Activated CD8-positive, alpha-beta memory T cell treated with anti-CD3 and anti-CD28 coated beads, Interleukin-2, amount 50 U/mL, for 24 hours (primary cell): ENCODE measurements around the gene TMEM200A.

Experiments used
- DNase-seq: peaks from one replicate; pipeline ENCODE4 v3.0.0-alpha.2; 2020; ENCODE audit errors: extremely low read depth

Gene TMEM200A

GRCh38 chr6:130486417-130486816 is 120.6 kb downstream of the TMEM200A start:
- DNase-seq = no peak

- no peak for DNase-seq
These were observed 123.7 kb downstream of the TMEM200A start for GRCh38 chr6:130489514-130489913.
